Neuronal stem cell (in vitro differentiated cells): ENCODE measurements around the gene AKAP10.

Experiments
- DNase-seq: peaks from one replicate; pipeline ENCODE4 v3.0.0-alpha.2; 2013; ENCODE audit warnings: low spot score
- H2AFZ ChIP-seq: one replicate; pipeline ENCODE4 v1.6.1; 2013; ENCODE audit warnings: mild to moderate bottlenecking, low read length, inconsistent platforms
- H2AK5ac ChIP-seq: 2 replicates; pipeline ENCODE4 v1.6.1; 2013; ENCODE audit warnings: low read depth, mild to moderate bottlenecking, inconsistent platforms, low read length, moderate library complexity, mixed read lengths
- H2BK120ac ChIP-seq: 2 replicates; pipeline ENCODE4 v1.6.1; 2013; ENCODE audit warnings: low read depth, mild to moderate bottlenecking, inconsistent platforms, low read length, moderate library complexity, mixed read lengths
- H2BK12ac ChIP-seq: one replicate; pipeline ENCODE4 v1.6.1; 2013; ENCODE audit warnings: low read length, inconsistent platforms
- H2BK15ac ChIP-seq: 2 replicates; pipeline ENCODE4 v1.6.1; 2013; ENCODE audit warnings: mild to moderate bottlenecking, low read length, inconsistent platforms, mixed read lengths
- H2BK5ac ChIP-seq: one replicate; pipeline ENCODE4 v1.6.1; 2013; ENCODE audit warnings: inconsistent platforms, mild to moderate bottlenecking, low read length, moderate library complexity
- H3K14ac ChIP-seq: one replicate; pipeline ENCODE4 v1.6.1; 2013; ENCODE audit warnings: low read length, inconsistent platforms
- H3K18ac ChIP-seq: 2 replicates; pipeline ENCODE4 v1.6.1; 2013; ENCODE audit warnings: low read length, inconsistent platforms
- H3K23ac ChIP-seq: 2 replicates; pipeline ENCODE4 v1.6.1; 2013; ENCODE audit warnings: low read depth, mild to moderate bottlenecking, mixed read lengths, low read length, inconsistent platforms; ENCODE audit not compliant: poor library complexity
- H3K27ac ChIP-seq: replicated peaks from 3 replicates; pipeline ENCODE4 v1.5.1; 2013; ENCODE audit warnings: low read length, inconsistent platforms
- H3K27me3 ChIP-seq, 3 experiments: 2 replicates each; pipeline ENCODE4 v1.6.1; 2013; ENCODE audit warnings: low read length in 3 of 3, mild to moderate bottlenecking in 2 of 3, inconsistent platforms in 1 of 3, low read depth in 1 of 3, mixed read lengths in 1 of 3, moderate library complexity in 1 of 3; ENCODE audit not compliant: control insufficient read depth in 3 of 3, insufficient read depth in 3 of 3
- H3K36me3 ChIP-seq, 2 donors: replicated peaks in 1 of 2; 2 replicates each; pipeline ENCODE4 v1.6.1; 2013; ENCODE audit warnings: low read length in 2 of 2; ENCODE audit not compliant: control insufficient read depth in 2 of 2, insufficient read depth in 2 of 2
- H3K4ac ChIP-seq: 2 replicates; pipeline ENCODE4 v1.6.1; 2013; ENCODE audit warnings: inconsistent platforms, mild to moderate bottlenecking, low read length, moderate library complexity
- H3K4me1 ChIP-seq, 2 donors: 1 replicate in 1 of 2; 2 replicates in 1 of 2; pipeline ENCODE4 v1.6.1; 2013; ENCODE audit warnings: low read length in 2 of 2, low read depth in 1 of 2; ENCODE audit not compliant: control insufficient read depth in 2 of 2, insufficient read depth in 1 of 2
- H3K4me2 ChIP-seq: one replicate; pipeline ENCODE4 v1.6.1; 2013; ENCODE audit warnings: mild to moderate bottlenecking, low read length, inconsistent platforms; ENCODE audit not compliant: insufficient read depth, poor library complexity, severe bottlenecking
- H3K4me3 ChIP-seq, 2 donors: 2 replicates each; pipeline ENCODE4 v1.5.1; 2013; ENCODE audit warnings: low read length in 2 of 2, mild to moderate bottlenecking in 2 of 2, inconsistent platforms in 1 of 2, moderate library complexity in 1 of 2
- H3K79me1 ChIP-seq: one replicate; pipeline ENCODE4 v1.6.1; 2013; ENCODE audit warnings: low read depth, mild to moderate bottlenecking, inconsistent platforms, low read length, moderate library complexity
- H3K9ac ChIP-seq: one replicate; pipeline ENCODE4 v1.6.1; 2013; ENCODE audit warnings: mild to moderate bottlenecking, low read depth, low read length, inconsistent platforms; ENCODE audit not compliant: poor library complexity
- H3K9me3 ChIP-seq, 2 donors: replicated peaks in 1 of 2; 2 replicates each; pipeline versions ENCODE3 to v1.6.1; 2013; ENCODE audit warnings: low read length in 2 of 2, mild to moderate bottlenecking in 2 of 2, inconsistent platforms in 1 of 2, low read depth in 1 of 2, mixed read lengths in 1 of 2, moderate library complexity in 1 of 2; ENCODE audit not compliant: control insufficient read depth in 2 of 2, insufficient read depth in 1 of 2
- H4K8ac ChIP-seq: one replicate; pipeline ENCODE4 v1.6.1; 2013; ENCODE audit warnings: low read depth, mild to moderate bottlenecking, inconsistent platforms, low read length, moderate library complexity
- H4K91ac ChIP-seq: one replicate; pipeline ENCODE4 v1.6.1; 2013; ENCODE audit warnings: low read length, low read depth, mild to moderate bottlenecking, inconsistent platforms; ENCODE audit not compliant: poor library complexity
- WGBS, 2 donors: extraction: QIAGEN DNeasy Blood & Tissue Kit; methylation state at CpG; one replicate each; pipeline ENCODE4 v1.1.7; 2013; ENCODE audit warnings: missing lambda C conversion rate in 2 of 2, mixed read lengths in 1 of 2; ENCODE audit not compliant: insufficient read length in 2 of 2, insufficient replicate concordance in 1 of 2; ENCODE audit errors: extremely low coverage in 2 of 2; 5-methylcytosine and 5-hydroxymethylcytosine counted together

The AKAP10 gene

DNA sequence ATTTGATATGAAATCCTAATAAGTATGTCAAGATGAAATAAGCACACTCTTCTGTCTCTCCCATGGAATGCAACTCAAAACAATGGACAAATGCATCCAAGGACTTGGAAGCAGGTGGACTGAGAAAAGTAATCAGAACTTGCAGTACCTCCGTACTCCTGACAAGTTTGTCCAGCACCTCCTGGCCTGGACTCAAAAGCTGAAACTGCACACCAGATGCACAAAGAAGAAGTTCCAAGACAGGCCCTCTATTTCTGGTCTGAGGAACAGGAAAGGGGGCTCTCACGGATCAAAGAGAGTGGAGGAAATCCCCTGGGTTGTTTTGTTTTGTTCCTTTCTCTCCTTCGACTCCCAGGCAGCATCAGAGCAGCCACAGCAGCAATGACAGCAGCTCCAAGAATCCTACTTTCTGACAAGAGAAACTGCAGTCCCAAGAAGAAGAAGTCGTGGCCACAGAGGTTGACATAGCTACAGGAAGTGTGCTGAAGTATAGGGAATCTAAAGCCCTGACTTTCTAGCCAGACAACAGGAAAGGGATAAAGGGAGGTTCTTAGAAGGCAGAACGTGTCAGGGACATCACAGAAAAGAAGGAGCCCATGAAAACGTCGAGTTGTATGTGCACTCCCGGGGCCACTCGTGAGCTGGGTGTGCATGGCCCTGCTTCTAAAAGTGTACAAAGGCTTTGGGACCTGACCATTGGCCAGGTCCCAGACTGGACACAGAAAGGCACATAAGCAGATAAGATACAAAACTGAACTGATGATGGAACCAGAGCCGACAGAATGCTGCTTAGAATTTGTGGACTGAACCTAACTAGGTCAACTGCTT, 29.3 kb downstream of the AKAP10 start:
- no CpG with 5 or more reads among the region's 10 CpGs for WGBS, 2 donors

DNA sequence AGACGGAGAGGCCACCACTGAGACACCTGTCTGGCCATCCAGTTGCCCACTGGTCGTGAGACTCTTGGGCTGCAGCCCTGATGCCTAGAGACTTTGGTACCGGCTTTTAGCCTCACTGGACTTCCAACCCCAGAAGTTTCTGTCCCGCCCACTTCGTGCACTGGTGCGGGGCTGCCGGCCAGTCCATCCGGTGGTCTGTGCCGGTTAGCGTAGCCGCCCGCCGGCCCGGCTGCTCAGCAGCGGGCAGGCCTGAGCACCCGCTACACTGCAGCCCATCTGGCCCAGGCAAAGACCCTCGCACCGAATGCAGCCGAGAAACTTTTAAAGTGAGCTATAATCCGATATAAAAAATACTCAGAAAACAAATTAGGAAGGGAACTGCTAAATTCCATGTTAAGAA, 30.7 kb downstream of the AKAP10 start:
- H3K4ac ChIP-seq = no peak overlapping the region
- H3K9me3 ChIP-seq = peaks cover 0 to 6% of the 10 kb centered on the region in 2 donors
- H3K27me3 ChIP-seq = no peaks in the 10 kb centered on the region
- peak overlapping the region; percentile 42 for H2BK5ac ChIP-seq
- H3K4me2 ChIP-seq = no peak overlapping the region
- H3K79me1 ChIP-seq = peaks cover 5% of the 10 kb centered on the region
- no peak overlapping the region for H3K23ac ChIP-seq
- no peak overlapping the region for H3K4me3 ChIP-seq
- H2AFZ ChIP-seq = no peak overlapping the region
- no peak overlapping the region for H3K27ac ChIP-seq
- no peak overlapping the region for H2BK12ac ChIP-seq
- peaks cover 9 to 63% of the 10 kb centered on the region in 2 donors for H3K36me3 ChIP-seq
- no peak overlapping the region for H3K9ac ChIP-seq
- no peak overlapping the region for H4K91ac ChIP-seq
- H3K4me1 ChIP-seq = peaks cover 5 to 12% of the 10 kb centered on the region in 2 donors
- no peak overlapping the region for H3K18ac ChIP-seq
- no peak overlapping the region for H2AK5ac ChIP-seq
- H2BK120ac ChIP-seq = no peak overlapping the region
- H2BK15ac ChIP-seq = no peak overlapping the region
- DNase-seq = no peak
- no CpG with 5 or more reads among the region's 20 CpGs for WGBS, 2 donors
- H3K14ac ChIP-seq = no peak overlapping the region
- no peak overlapping the region for H4K8ac ChIP-seq

More for the DNA sequence above, 29.3 kb downstream of the AKAP10 start:
- no peak overlapping the region for H3K4me2 ChIP-seq
- no peak overlapping the region for H3K14ac ChIP-seq
- H2BK120ac ChIP-seq = no peak overlapping the region
- H2BK5ac ChIP-seq = no peak overlapping the region
- peak overlapping the region; percentile 1 for H3K18ac ChIP-seq
- H2BK15ac ChIP-seq = no peak overlapping the region
- no peak for DNase-seq
- H3K36me3 ChIP-seq = peaks cover 9 to 58% of the 10 kb centered on the region in 2 donors
- no peak overlapping the region for H3K23ac ChIP-seq
- H2BK12ac ChIP-seq = peak overlapping the region; percentile 58
- H4K8ac ChIP-seq = no peak overlapping the region
- H4K91ac ChIP-seq = no peak overlapping the region
- peak overlapping the region; percentile 48 for H3K27ac ChIP-seq
- no peaks in the 10 kb centered on the region for H3K27me3 ChIP-seq
- no peak overlapping the region for H3K4ac ChIP-seq
- H2AK5ac ChIP-seq = no peak overlapping the region
- peaks cover 5% of the 10 kb centered on the region for H3K79me1 ChIP-seq
- H3K9me3 ChIP-seq = peaks cover 0 to 19% of the 10 kb centered on the region in 2 donors
- no peak overlapping the region for H2AFZ ChIP-seq
- H3K9ac ChIP-seq = no peak overlapping the region
- peak overlapping the region in 1 of 2 donors; percentile 2 for H3K4me3 ChIP-seq
- peaks cover 5 to 12% of the 10 kb centered on the region in 2 donors for H3K4me1 ChIP-seq

DNA sequence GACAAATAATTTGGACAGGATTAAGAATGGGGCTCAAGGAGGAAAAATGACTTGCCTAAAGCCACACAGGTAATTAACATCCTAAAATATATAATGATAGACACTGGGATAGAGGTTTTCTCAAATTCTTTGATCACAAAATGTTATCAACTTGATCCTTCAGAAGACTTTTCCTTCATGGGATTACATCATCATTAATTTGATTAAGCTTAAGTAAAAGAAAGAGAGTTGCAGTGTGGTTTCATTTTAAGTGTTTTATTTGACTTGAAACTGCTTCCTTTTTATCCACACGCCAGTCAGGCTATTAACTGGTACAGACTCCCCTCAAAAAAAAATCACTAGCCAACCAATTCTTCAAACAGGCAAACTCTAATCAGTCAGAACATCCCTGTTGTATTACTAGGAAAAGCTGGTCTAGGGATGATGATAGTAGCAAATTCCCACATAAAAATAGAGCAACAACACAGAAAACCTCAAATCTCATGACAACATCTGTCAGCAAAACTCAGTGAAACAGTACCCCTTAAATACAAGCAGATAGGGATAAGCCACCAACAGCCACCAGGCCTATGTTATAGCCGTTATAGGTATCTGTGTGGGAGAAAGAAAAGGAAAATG, 32.5 kb downstream of the AKAP10 start:
- Histone ChIP-seq H4K8ac (no peak overlapping the region), H3K23ac (no peak overlapping the region), H2AFZ (no peak overlapping the region), H3K9me3 (peaks cover 0 to 3% of the 10 kb centered on the region in 2 donors), H3K4me3 (no peak overlapping the region), H3K4ac (no peak overlapping the region), H3K9ac (no peak overlapping the region), H2BK120ac (no peak overlapping the region), H3K36me3 (peaks cover 10 to 79% of the 10 kb centered on the region in 2 donors), H2BK15ac (no peak overlapping the region), H2BK5ac (no peak overlapping the region), H4K91ac (no peak overlapping the region), H3K14ac (no peak overlapping the region), H3K4me1 (peaks cover 5 to 12% of the 10 kb centered on the region in 2 donors), H3K18ac (no peak overlapping the region), H3K4me2 (no peak overlapping the region), H2BK12ac (no peak overlapping the region), H3K27ac (no peak overlapping the region), H3K79me1 (peaks cover 5% of the 10 kb centered on the region), H2AK5ac (no peak overlapping the region), H3K27me3 (no peaks in the 10 kb centered on the region)
- DNase-seq = no peak
- WGBS, 2 donors = no CpG with 5 or more reads among the region's 2 CpGs

DNA sequence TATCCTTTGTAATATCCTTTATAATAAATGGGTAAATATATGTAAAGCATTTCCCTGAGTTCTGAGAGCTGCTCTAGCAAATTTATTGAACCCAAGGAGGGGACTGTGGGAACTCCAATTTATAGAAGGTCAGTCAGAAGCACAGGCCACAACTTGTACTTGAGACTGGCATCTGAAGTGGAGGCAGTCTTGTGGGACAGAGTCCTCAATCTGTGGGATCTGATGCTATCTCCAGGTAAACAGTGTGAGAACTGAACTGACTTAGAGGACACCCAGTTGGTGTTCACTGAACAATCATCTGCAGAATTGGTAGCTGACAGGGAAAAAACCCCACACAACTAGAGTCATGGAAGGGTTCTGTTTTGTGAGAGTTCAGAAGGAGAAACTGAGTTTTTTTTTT, 34.0 kb downstream of the AKAP10 start:
- Histone ChIP-seq H2AK5ac (no peak overlapping the region), H3K27ac (no peak overlapping the region), H3K9me3 (no peaks in the 10 kb centered on the region), H2BK12ac (no peak overlapping the region), H3K4me1 (peaks cover 3 to 8% of the 10 kb centered on the region in 2 donors), H4K91ac (no peak overlapping the region), H3K23ac (no peak overlapping the region), H4K8ac (no peak overlapping the region), H3K4me2 (no peak overlapping the region), H3K4me3 (no peak overlapping the region), H2BK120ac (no peak overlapping the region), H3K18ac (no peak overlapping the region), H3K27me3 (no peaks in the 10 kb centered on the region), H2AFZ (no peak overlapping the region), H3K79me1 (peaks cover 4% of the 10 kb centered on the region), H3K36me3 (peaks cover 10 to 90% of the 10 kb centered on the region in 2 donors), H3K4ac (no peak overlapping the region), H3K9ac (no peak overlapping the region), H3K14ac (no peak overlapping the region), H2BK5ac (no peak overlapping the region), H2BK15ac (no peak overlapping the region)
- no peak for DNase-seq
